GM23248 (cell line): ENCODE data around the gene GOLGA8J. TPM values are rescaled to one million over a fixed set of nuclear protein-coding genes. Genes with fewer than 3 reads are reported as not detected.
"Not testable (repeated sequence)": the region's sequence is repeated elsewhere in the genome, so short reads cannot be mapped to it uniquely, and the experiment has no call there.

ENCODE experiments used
- DNase-seq: peaks from one replicate; pipeline ENCODE4 v3.0.0-alpha.2; 2015
- H2AFZ ChIP-seq: fragments of 200-600 bp; sonication (generic); 2 replicates; pipeline ENCODE4 v1.6.1; 2016; ENCODE audit warnings: antibody characterized with exemption
- H3F3A ChIP-seq: fragments of 200-600 bp; sonication (generic); 2 replicates; pipeline ENCODE4 v1.6.1; 2016; ENCODE audit warnings: mild to moderate bottlenecking, antibody characterized with exemption, mixed run types; ENCODE audit not compliant: insufficient read depth
- H3K27ac ChIP-seq: fragments of 200-600 bp; sonication (generic); 2 replicates; pipeline ENCODE4 v1.5.1; 2016; ENCODE audit warnings: mild to moderate bottlenecking
- H3K27me3 ChIP-seq: fragments of 200-600 bp; sonication (generic); replicated peaks from 2 replicates; pipeline ENCODE4 v1.6.1; 2016; ENCODE audit warnings: mild to moderate bottlenecking; ENCODE audit not compliant: insufficient read depth
- H3K36me3 ChIP-seq: fragments of 200-600 bp; sonication (generic); 2 replicates; pipeline ENCODE4 v1.6.1; 2016; ENCODE audit warnings: low read depth, mild to moderate bottlenecking
- H3K4me1 ChIP-seq: fragments of 200-600 bp; sonication (generic); 2 replicates; pipeline ENCODE4 v1.6.1; 2016; ENCODE audit warnings: mild to moderate bottlenecking; ENCODE audit not compliant: insufficient read depth
- H3K4me2 ChIP-seq: fragments of 200-600 bp; sonication (generic); one replicate; pipeline ENCODE4 v1.6.1; 2016; ENCODE audit warnings: mild to moderate bottlenecking; ENCODE audit not compliant: unreplicated experiment
- H3K4me3 ChIP-seq: fragments of 200-600 bp; sonication (generic); 2 replicates; pipeline ENCODE4 v1.5.1; 2016; ENCODE audit warnings: mild to moderate bottlenecking
- H3K79me2 ChIP-seq: fragments of 200-600 bp; sonication (generic); 2 replicates; pipeline ENCODE4 v1.6.1; 2016; ENCODE audit warnings: mild to moderate bottlenecking; ENCODE audit not compliant: insufficient read depth
- H3K9ac ChIP-seq: fragments of 200-600 bp; sonication (generic); 2 replicates; pipeline ENCODE4 v1.6.1; 2016; ENCODE audit warnings: mild to moderate bottlenecking
- H3K9me2 ChIP-seq: fragments of 200-600 bp; sonication (generic); 2 replicates; pipeline ENCODE4 v1.6.1; 2016; ENCODE audit warnings: mixed run types, mild to moderate bottlenecking, moderate library complexity; ENCODE audit not compliant: insufficient read depth
- H3K9me3 ChIP-seq: fragments of 200-600 bp; sonication (generic); one replicate; pipeline ENCODE4 v1.6.1; 2017; ENCODE audit warnings: low read depth
- H4K20me1 ChIP-seq: fragments of 200-600 bp; sonication (generic); 2 replicates; pipeline ENCODE4 v1.6.0; 2016; ENCODE audit not compliant: insufficient read depth
- WGBS, 2 experiments: methylation state at CpG; one replicate each; pipeline ENCODE4 v1.1.6; 2015 to 2017; ENCODE audit warnings: low lambda C conversion rate in 2 of 2, low coverage in 1 of 2; ENCODE audit errors: missing lambda C conversion rate in 2 of 2; 5-methylcytosine and 5-hydroxymethylcytosine counted together
- in situ Hi-C: fragments of 300-500 bp; cut with MboI; formaldehyde crosslinking; loops from 2 replicates; pipeline ENCODE4 v1.15.0; 2020
- polyA plus RNA-seq: library from polyadenylated mRNA; unstranded; fragments of >200 nt; fragmentation: Nextera tagmentation; extraction: Ambion mirVana; gene quantifications from 2 replicates; pipeline ENCODE4 v1.2.1, GENCODE V29; 2016
- small RNA-seq: library from RNA; depleted of rRNA; stranded (forward); fragments of <200 nt; gene quantifications from one replicate; pipeline ENCODE3, GENCODE V24; 2014; ENCODE audit warnings: low read depth, low replicate concordance
- total RNA-seq: library from RNA; depleted of rRNA; stranded (reverse); fragments of >200 nt; shearing (Covaris generic); gene quantifications from 2 replicates; pipeline ENCODE4 v1.2.3, GENCODE V29; 2014; rRNA removed

Gene GOLGA8J
- total and polyA plus RNA-seq, 2 experiments from 2014 or later, result not detected

DNA sequence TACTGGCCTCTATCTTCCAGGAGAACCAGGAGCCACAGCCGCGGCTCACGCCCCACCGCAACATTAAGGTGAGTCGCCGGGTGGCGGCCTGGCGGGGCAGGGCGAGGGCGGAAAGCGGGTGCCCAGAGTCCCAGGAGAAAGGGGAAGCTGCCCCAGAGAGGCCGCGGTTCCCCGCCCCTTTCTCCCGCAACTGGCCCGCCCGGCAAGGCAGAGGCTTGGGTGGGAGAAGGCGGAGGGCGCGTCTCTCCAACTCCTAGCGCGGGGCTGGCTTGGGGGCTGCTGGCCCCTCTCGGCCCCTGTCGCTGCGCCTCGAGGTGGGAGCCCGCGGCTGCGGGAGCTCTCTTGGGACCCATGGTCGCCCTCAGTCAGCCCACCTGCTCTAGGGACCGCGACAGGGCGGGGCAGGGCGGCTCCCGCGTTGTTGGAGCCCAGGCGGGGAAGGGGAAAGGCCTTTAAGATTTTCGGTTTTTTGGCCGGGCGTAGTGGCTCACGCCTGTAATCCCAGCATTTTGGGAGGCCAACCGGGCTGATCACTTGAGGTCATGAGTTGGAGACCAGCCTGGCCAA lies 21.3 kb downstream of the GOLGA8J start:
- H3K9ac ChIP-seq, in situ Hi-C loops, H3K4me3 ChIP-seq, H3K27ac ChIP-seq, H3K9me2 ChIP-seq, H4K20me1 ChIP-seq, H3K79me2 ChIP-seq, DNase-seq, H3K4me2 ChIP-seq, H3K36me3 ChIP-seq, H3F3A ChIP-seq, H3K9me3 ChIP-seq, H2AFZ ChIP-seq, H3K27me3 ChIP-seq, H3K4me1 ChIP-seq: not testable (repeated sequence)
- WGBS, 2 experiments, result 0 to 2% methylated on average over 1 to 15 of the region's 42 CpGs

DNA sequence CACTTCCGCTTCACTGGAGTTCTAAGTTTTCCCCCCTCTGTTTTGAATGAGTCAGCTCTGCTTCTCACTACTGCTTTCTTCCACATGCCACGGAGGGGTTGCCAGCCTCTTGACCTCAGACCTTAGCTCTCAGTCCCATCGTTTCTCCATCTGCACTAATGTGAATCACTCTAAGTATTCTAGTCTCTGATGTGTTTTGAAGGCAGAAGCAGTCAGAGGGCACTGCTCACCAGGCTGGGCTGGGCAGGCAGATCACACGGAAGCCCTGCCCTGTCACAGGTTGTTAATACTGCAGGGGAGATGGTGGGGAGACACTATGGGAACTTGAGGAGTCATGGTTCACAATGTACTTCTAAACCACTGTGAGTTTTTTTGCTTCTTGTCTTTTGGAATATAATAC lies 27.8 kb downstream of the GOLGA8J start:
- H3F3A ChIP-seq, H3K79me2 ChIP-seq, H3K4me2 ChIP-seq, H3K4me3 ChIP-seq, H3K36me3 ChIP-seq, DNase-seq, in situ Hi-C loops, H4K20me1 ChIP-seq, H3K27ac ChIP-seq, H3K27me3 ChIP-seq, H2AFZ ChIP-seq, H3K9ac ChIP-seq, H3K9me3 ChIP-seq, H3K4me1 ChIP-seq, H3K9me2 ChIP-seq: not testable (repeated sequence)
- no CpG with 5 or more reads among the region's 4 CpGs for WGBS, 2 experiments

DNA sequence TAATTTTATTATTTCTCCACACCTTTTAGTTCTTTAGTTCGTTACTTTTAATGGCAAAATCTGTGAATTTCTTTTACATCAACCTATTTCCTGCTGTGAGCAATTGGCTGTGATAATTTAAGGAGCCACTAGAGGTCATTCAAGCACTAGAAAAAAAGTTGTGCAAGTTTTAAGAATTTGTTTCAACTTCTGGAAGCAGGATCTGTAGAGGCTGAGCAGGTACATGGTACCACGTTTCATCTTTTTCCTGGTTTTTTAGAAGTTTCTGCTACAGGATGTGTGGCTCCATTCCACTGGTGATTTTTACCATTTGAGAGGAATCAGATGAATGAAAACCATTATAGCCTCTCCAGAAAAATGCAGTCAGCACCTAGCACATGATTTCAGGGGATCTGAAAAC lies 47.3 kb downstream of the GOLGA8J start:
- H3K9ac ChIP-seq, H3K27ac ChIP-seq, H3F3A ChIP-seq, H3K27me3 ChIP-seq, H3K4me3 ChIP-seq, H3K36me3 ChIP-seq, in situ Hi-C loops, H4K20me1 ChIP-seq, H3K79me2 ChIP-seq, H3K9me2 ChIP-seq, H3K4me2 ChIP-seq, H3K9me3 ChIP-seq, H2AFZ ChIP-seq, H3K4me1 ChIP-seq: not testable (repeated sequence)
- WGBS, 2 experiments, result 0% methylated on average over 1 to 2 of the region's 2 CpGs
- DNase-seq, result peak; percentile 13

DNA sequence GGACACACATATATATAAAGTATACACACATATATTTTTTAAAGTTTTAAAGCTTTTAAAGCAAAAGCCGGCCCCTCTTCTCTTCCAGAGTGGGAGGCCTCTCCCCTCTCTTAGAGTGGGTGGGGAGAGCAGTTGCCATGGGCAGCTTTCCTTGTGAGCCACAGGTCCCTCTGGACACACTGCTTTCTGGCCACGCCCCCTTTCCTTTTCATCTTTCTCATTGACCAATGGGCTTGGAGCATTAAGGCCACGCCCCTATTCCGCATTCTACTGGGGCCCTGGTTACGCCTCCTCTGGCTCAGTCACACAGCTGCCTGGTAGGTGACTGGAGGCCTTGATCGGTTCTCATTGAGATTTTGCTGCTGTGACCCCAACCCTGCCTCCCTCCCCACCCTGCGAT lies 52.0 kb downstream of the GOLGA8J start, which contains the start of gene GOLGA8T:
Gene GOLGA8T (plus strand): TSS at position 301 of the 400 bp plus-strand sequence. CDS start 98 bp downstream, at position 399.
- not testable (repeated sequence) for H3K9me3 ChIP-seq

More for the DNA sequence above, 52.0 kb downstream of the GOLGA8J start, which contains the start of gene GOLGA8T:
- DNase-seq, H4K20me1 ChIP-seq, H3F3A ChIP-seq, H2AFZ ChIP-seq, in situ Hi-C loops, H3K79me2 ChIP-seq, H3K27me3 ChIP-seq, H3K4me3 ChIP-seq, H3K9ac ChIP-seq, H3K36me3 ChIP-seq, H3K4me2 ChIP-seq, H3K9me2 ChIP-seq, H3K4me1 ChIP-seq, H3K27ac ChIP-seq: not testable (repeated sequence)
- no CpG with 5 or more reads among the region's 7 CpGs for WGBS, 2 experiments

Small RNA genes lying within 50 kb of the gene (small RNA-seq; reads per million reads assigned to genes)
- gene RF00096, result not detected
- not detected for gene RN7SL673P

Other genes starting within 250 kb of the GOLGA8J start
- gene GOLGA8T, start 52.1 kb downstream of the GOLGA8J start, total RNA-seq, result not detected in 2 replicates
- gene GOLGA8T, start 52.1 kb downstream of the GOLGA8J start, polyA plus RNA-seq, result not detected in 2 replicates